SK-N-MC (cell line): Measurements from ENCODE around the gene ENPP7.
A peak's percentile ranks its signal among the peaks of the same experiment; 100 is the strongest.

Experiments used
- DNase-seq: peaks from one replicate; pipeline ENCODE4 v3.0.0-alpha.2; 2011; ENCODE audit warnings: low read depth, low spot score
- H3K27ac ChIP-seq: fragments of 200-600 bp; sonication (generic); 2 replicates; pipeline ENCODE4 v1.5.1; 2016; ENCODE audit warnings: mixed run types
- H3K36me3 ChIP-seq: fragments of 200-600 bp; sonication (generic); 2 replicates; pipeline ENCODE4 v1.6.1; 2017; ENCODE audit warnings: antibody characterized with exemption, low read length, mixed read lengths; ENCODE audit not compliant: insufficient read depth
- H3K4me3 ChIP-seq: fragments of 200-600 bp; sonication (generic); 2 replicates; pipeline ENCODE4 v1.5.1; 2016
- H3K9ac ChIP-seq: fragments of 200-600 bp; sonication (generic); 2 replicates; pipeline ENCODE4 v1.8.0; 2017; ENCODE audit warnings: mixed run types, mixed read lengths; ENCODE audit not compliant: insufficient read length
- H3K9me3 ChIP-seq: fragments of 200-600 bp; sonication (generic); 2 replicates; pipeline ENCODE4 v1.6.1; 2017; ENCODE audit warnings: low read depth, mild to moderate bottlenecking, antibody characterized with exemption, low read length, moderate library complexity, mixed read lengths
- EZH2 ChIP-seq: fragments of 200-600 bp; sonication (generic); IDR thresholded peaks from one replicate; pipeline ENCODE4 v1.6.1; 2017; ENCODE audit warnings: antibody characterized with exemption
- FOXP2 ChIP-seq: optimal IDR thresholded peaks from 2 replicates; pipeline ENCODE3; 2011; ENCODE audit warnings: mild to moderate bottlenecking, moderate library complexity; ENCODE audit not compliant: insufficient read depth; ENCODE audit errors: extremely low read length, control extremely low read depth
- POLR2AphosphoS5 ChIP-seq: IDR thresholded peaks from 2 replicates; pipeline ENCODE4 v1.6.1; 2012; ENCODE audit warnings: mild to moderate bottlenecking, low read depth, low read length, borderline replicate concordance

Gene ENPP7

DNA sequence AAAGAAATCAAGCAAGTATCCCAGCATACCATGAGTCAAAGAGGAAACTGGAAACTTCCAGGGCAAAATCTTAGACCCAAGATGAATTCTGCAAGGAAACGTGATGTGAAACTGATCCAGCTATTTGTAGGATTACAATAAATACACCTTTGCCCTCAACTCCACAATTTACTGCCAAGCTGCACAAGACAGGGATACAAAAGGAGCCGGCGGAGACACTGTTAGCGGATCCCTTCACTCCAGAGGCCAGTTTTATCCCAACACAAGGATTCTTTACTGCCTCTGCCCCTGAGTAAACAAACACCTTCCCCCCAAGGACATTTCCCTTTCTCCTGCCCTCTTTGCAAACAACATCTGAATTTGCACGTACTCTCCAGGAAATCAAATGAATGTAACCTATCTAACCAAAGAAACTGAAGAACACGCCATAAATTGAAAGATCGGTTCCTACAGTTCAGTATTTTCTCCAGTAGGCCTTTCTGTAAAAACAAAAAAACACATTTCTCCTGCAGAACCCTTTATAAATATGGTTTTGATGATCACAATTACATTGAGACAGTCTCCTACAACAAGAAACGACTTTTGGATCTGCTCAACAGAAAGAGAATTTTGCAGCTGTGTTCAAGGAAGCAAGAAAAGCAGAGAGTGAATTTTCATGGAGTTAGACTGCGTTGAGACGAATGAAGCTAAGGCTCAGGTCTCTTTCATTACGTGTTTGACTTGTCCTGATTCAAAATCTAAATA lies 45.8 kb downstream of the ENPP7 start:
- Histone ChIP-seq H3K9me3 (no peaks in the 10 kb centered on the region), H3K4me3 (peak overlapping the region; percentile 73), H3K27ac (peak overlapping the region; percentile 89), H3K36me3 (peaks cover 28% of the 10 kb centered on the region), H3K9ac (peak overlapping the region; percentile 77)
- no peak for TF ChIP-seq FOXP2
- no peak for TF ChIP-seq EZH2
- TF ChIP-seq POLR2AphosphoS5: no peak
- no peak for DNase-seq

DNA sequence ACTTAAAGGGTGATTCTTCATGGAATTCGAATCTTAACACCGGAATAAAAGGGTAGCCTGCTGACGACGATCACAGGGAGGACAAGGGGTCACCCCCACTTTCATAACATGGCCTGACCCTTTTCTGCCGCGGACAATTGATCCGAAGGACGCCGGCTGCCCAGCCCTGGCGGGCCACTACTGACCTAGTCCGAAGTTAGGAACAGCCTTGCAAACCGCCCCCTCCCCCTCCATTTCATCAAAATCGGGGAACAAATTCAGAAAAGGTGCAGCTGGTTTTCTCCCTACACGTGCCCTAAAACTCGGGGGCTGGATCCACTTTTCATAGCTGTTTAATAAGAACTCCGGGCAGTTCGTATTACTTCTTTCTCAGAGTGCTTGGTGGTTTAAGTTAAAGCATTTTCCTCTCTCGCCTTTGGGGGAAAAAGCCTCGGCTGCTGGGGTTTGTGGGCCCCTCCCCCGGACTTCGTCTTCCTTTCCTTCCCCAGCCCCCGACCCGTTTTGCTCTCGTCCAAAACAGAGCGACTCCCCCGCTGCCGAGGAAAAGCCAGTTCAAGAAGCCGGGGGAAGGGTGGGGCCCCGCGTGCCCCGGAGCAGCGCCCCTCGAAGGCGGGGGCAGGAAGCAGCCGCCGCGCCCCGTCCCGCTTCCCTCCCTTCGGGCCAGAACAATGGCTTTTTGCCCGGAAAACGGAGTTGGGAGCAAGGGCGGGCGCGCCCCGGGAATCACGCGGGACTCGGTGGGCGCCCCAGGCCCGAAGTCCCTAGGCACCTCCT lies 46.6 kb downstream of the ENPP7 start:
- no peak for DNase-seq
- H3K4me3 ChIP-seq: peak overlapping the region; percentile 73
- H3K36me3 ChIP-seq: peaks cover 35% of the 10 kb centered on the region
- no peaks in the 10 kb centered on the region for H3K9me3 ChIP-seq
- H3K9ac ChIP-seq: peak overlapping the region; percentile 77
- no peak for TF ChIP-seq FOXP2
- peak; percentile 62 for TF ChIP-seq POLR2AphosphoS5
- H3K27ac ChIP-seq: peak overlapping the region; percentile 89

DNA sequence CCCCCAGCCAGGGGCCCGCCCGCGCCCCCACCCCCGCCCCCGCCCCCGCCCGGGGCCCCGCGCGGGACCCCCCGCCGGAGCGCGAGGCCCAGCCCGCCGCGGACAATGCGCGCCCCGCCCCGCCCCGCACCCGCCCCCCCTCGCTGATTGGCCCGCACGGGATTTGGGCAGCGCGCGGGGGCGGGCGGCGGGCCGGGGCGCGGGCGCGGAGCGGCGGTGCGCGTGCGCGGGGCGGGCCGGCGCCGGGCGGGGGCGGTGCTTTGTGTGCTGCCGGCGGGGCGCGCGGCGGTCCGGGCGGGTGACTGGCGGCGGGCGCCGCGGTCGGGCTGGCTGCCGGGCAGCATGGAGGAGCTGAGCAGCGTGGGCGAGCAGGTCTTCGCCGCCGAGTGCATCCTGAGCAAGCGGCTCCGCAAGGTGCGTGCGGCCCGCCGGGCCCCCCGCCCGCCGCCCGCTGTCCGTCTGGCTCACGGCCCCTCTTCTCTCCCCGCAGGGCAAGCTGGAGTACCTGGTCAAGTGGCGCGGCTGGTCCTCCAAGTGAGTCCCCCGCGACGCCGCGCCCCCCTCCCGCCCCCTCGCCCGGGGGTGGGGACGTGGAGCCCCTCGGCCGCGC lies 47.3 kb downstream of the ENPP7 start, which contains the start of gene CBX2:
Gene CBX2 (plus strand): TSS at position 255 of the 610 bp plus-strand sequence. CDS start 88 bp downstream, at position 343.
- no peak for TF ChIP-seq FOXP2
- Histone ChIP-seq H3K9me3 (no peaks in the 10 kb centered on the region), H3K27ac (peak within 1 kb of the TSS; percentile 89), H3K36me3 (peaks cover 42% of the 10 kb centered on the region), H3K9ac (peak within 1 kb of the TSS; percentile 90), H3K4me3 (peak within 1 kb of the TSS; percentile 96)
- DNase-seq: no peak

DNA sequence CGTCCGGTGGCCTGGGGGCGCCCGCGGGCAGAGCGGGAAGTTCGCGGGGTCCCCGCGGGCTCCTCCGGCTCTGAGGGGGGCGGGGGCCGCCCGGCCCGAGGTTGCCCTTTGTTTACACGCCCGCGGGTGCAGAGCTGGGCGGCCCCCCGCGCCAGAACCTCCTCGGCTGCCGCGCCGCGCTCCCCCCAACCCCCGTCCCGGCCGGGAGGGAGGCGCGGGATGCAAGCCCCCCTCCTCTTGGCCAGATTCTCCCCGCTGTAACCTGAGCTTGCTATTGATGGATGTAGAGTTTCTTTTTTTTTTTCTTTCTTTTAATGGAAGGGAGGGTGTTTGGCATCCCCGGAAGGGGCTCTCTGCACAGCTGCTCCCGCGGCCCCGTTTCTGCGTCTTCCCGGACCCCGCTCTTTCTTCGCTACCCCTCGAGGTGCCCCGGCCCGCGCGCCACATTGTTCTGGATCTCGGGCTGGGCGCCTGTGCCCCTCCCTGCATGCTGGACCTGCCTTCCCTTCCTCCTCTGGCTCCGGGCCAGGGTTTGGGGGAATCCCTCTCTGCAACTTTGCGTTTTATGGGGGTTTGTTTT lies 47.9 kb downstream of the ENPP7 start:
- H3K36me3 ChIP-seq: peaks cover 45% of the 10 kb centered on the region
- peak overlapping the region; percentile 90 for H3K9ac ChIP-seq
- H3K9me3 ChIP-seq: no peaks in the 10 kb centered on the region
- peak overlapping the region; percentile 58 for H3K27ac ChIP-seq
- DNase-seq: no peak
- TF ChIP-seq EZH2: no peak
- TF ChIP-seq FOXP2: no peak
- TF ChIP-seq POLR2AphosphoS5: 0 out of 2 replicates have a peak, but pooled peaks have one; percentile 16
- H3K4me3 ChIP-seq: peak overlapping the region; percentile 96

DNA sequence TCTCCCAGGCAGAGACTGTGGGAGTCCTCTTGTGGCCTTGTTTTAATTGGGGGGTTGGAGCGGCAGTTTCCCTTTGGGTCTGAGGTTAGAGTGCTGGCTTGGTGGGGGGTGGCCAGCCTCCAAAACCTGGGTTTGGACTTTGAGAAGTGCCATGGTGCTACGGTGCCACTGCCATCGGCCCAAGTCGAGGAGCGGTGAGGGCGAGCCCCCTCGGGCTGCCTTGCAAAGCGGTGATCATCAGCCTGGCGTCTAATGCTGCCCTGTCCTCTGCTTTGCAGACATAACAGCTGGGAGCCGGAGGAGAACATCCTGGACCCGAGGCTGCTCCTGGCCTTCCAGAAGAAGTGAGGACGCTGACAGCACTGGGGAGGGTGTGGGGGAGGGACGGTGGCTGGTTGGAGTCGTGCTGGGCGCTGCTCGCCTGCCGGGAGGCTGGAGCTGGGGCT lies 48.4 kb downstream of the ENPP7 start:
- Histone ChIP-seq H3K9ac (peak overlapping the region; percentile 90), H3K9me3 (no peaks in the 10 kb centered on the region), H3K27ac (0 out of 2 replicates have a peak overlapping the region, but pooled peaks have one; percentile 58), H3K4me3 (peak overlapping the region; percentile 96), H3K36me3 (peaks cover 50% of the 10 kb centered on the region)
- TF ChIP-seq POLR2AphosphoS5 (no peak), EZH2 (no peak), FOXP2 (no peak)
- DNase-seq: no peak

DNA sequence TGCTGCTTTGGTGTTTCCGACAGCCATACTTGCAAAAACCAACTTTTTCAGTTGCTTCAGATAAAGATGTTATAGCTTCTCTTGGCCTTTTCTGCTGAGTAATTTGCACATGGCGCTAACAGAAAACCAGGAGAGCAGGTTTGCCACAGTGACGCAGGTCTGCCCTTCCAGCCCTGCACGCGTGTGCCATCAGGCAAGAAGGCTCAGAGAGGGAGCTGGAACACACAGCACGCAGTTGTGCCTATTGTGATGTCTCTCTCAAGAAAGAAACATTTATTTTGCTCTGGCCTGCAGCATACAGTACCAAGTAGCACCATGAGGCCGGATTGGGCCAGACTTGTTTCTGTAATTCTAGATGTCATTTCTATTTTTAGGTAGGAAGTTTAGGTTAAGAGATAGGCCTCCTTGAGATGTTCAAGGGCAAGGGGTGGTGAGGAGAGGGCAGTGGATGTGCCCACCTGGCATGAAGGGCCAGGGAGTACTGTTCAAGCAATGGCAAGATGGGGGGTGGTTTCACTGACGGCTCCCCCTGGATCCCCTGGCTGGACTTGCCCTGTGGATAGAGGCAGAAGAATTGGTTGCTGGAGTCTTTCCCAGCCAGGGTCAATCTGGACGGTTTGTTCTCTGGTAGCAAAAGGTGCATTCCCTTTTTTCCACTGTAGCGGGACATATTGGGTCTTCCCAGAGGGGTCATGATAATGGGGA lies 49.1 kb downstream of the ENPP7 start:
- Histone ChIP-seq H3K27ac (peak overlapping the region; percentile 20; the same call in 1 of the 2 replicates), H3K4me3 (peak overlapping the region; percentile 96), H3K9me3 (no peaks in the 10 kb centered on the region), H3K36me3 (peaks cover 57% of the 10 kb centered on the region), H3K9ac (peak overlapping the region; percentile 90)
- no peak for DNase-seq
- TF ChIP-seq POLR2AphosphoS5 (no peak), FOXP2 (no peak), EZH2 (no peak)

DNA sequence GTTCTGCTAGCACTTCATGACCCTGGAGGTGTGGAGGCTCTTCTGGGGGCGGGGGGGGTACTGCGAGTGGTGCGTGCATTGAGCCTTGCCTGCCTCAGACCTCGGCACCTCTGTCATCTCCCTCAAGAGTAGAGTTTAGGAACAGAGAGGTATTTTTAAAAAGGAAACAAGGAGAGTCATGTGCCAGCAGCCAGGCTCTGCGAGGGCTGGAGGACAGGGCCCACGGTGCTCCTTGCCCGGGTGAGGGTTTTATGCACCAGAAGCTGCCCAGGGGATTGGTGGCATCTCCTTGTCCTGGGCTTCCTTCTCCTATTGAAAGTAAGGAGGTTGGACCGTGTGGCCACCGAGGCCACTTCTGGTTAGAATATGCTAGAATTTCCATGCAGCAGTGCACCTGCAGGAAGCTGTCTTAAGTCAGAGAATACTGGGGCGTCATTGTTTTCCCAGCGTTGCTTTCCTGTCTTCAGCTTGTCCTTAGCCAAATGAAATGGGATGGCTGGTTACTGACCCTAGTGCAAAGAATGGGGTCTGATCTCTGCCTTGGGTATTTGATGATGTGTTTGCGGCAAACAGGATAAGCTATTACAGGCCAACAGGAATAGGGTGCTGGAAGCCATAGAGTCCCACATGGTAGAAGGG lies 50.4 kb downstream of the ENPP7 start:
- peaks cover 65% of the 10 kb centered on the region for H3K36me3 ChIP-seq
- TF ChIP-seq POLR2AphosphoS5 (no peak), FOXP2 (no peak), EZH2 (no peak)
- no peaks in the 10 kb centered on the region for H3K9me3 ChIP-seq
- H3K27ac ChIP-seq: 0 out of 2 replicates have a peak overlapping the region, but pooled peaks have one; percentile 25
- no peak overlapping the region for H3K9ac ChIP-seq
- no peak for DNase-seq
- no peak overlapping the region for H3K4me3 ChIP-seq
